Stimulated activated CD4-positive, alpha-beta T cell treated with anti-CD3 and anti-CD28 coated beads, Interleukin-1b, Interleukin-23, amount 100 ng/mL, for 48 hours (primary cell): ENCODE data around the gene SPRN.
"Not testable (repeated sequence)": the region's sequence is repeated elsewhere in the genome, so short reads cannot be mapped to it uniquely, and the experiment has no call there.

Experiments used
- DNase-seq: peaks from one replicate; pipeline ENCODE4 v3.0.0-alpha.2; 2020

The SPRN gene

GRCh38 chr10:133424601-133425000 lies at the start of gene SPRN:
SPRN (minus strand) TSS chr10:133424625; CDS start chr10:133423681, 944 bp downstream.
- not testable (repeated sequence) for DNase-seq

GRCh38 chr10:133474027-133474426 lies 49.6 kb upstream of the SPRN start:
- no peak for DNase-seq

- DNase-seq: no peak
Observed at GRCh38 chr10:133473270-133473669, 48.8 kb upstream of the SPRN start.

GRCh38 chr10:133471300-133472109 lies 47.1 kb upstream of the SPRN start:
- no peak for DNase-seq

GRCh38 chr10:133469205-133469604 lies 44.8 kb upstream of the SPRN start:
- not testable (repeated sequence) for DNase-seq

GRCh38 chr10:133467286-133467911 lies 43.0 kb upstream of the SPRN start:
- DNase-seq: no peak

GRCh38 chr10:133466683-133467275 lies 42.4 kb upstream of the SPRN start:
- no peak for DNase-seq

GRCh38 chr10:133465950-133466474 lies 41.6 kb upstream of the SPRN start:
- DNase-seq: no peak

- DNase-seq: no peak
Observed at GRCh38 chr10:133465191-133465949, 40.9 kb upstream of the SPRN start.

- DNase-seq: no peak
Observed at GRCh38 chr10:133464582-133465031, 40.2 kb upstream of the SPRN start.

GRCh38 chr10:133462512-133463305 lies 38.3 kb upstream of the SPRN start:
- no peak for DNase-seq

- no peak for DNase-seq
Observed at GRCh38 chr10:133461841-133462240, 37.4 kb upstream of the SPRN start.

GRCh38 chr10:133461027-133461426 lies 36.6 kb upstream of the SPRN start:
- DNase-seq: no peak

- DNase-seq: no peak
Observed at GRCh38 chr10:133460208-133460769, 35.9 kb upstream of the SPRN start.

- DNase-seq: no peak
Observed at GRCh38 chr10:133459454-133460207, 35.2 kb upstream of the SPRN start.

GRCh38 chr10:133458710-133459453 lies 34.5 kb upstream of the SPRN start:
- no peak for DNase-seq

GRCh38 chr10:133458021-133458709 lies 33.7 kb upstream of the SPRN start:
- no peak for DNase-seq

- no peak for DNase-seq
Observed at GRCh38 chr10:133457100-133457841, 32.8 kb upstream of the SPRN start.
